NCI-H128 (cell line): ENCODE measurements around the gene DGCR8.
A peak's percentile ranks its signal among the peaks of the same experiment; 100 is the strongest.

ENCODE experiments used
- DNase-seq: peaks from one replicate; lab custom pipeline; 2025; ENCODE audit not compliant: unreplicated experiment; lab: John Stamatoyannopoulos, UW

Gene DGCR8

GRCh38 chr22:20108757-20109230, 28.8 kb downstream of the DGCR8 start:
- no peak for DNase-seq

- no peak for DNase-seq
Measured at GRCh38 chr22:20109411-20110358, 29.6 kb downstream of the DGCR8 start.

- DNase-seq = no peak
Measured at GRCh38 chr22:20110359-20110985, 30.4 kb downstream of the DGCR8 start.

GRCh38 chr22:20111045-20111688, 31.1 kb downstream of the DGCR8 start:
- no peak for DNase-seq

- DNase-seq = no peak
Measured at GRCh38 chr22:20111689-20112622, 31.9 kb downstream of the DGCR8 start.

GRCh38 chr22:20112623-20113511, 32.8 kb downstream of the DGCR8 start:
- DNase-seq = no peak

- DNase-seq = no peak
Measured at GRCh38 chr22:20113551-20114310, 33.7 kb downstream of the DGCR8 start.

- no peak for DNase-seq
Measured at GRCh38 chr22:20114506-20115475, 34.8 kb downstream of the DGCR8 start.

- DNase-seq = no peak
Measured at GRCh38 chr22:20115691-20116375, 35.8 kb downstream of the DGCR8 start, which contains the start of gene RANBP1. Gene RANBP1, plus strand, starts transcription at chr22:20116104. Its CDS starts 81 bp downstream, at chr22:20116185.

- DNase-seq = no peak
Measured at GRCh38 chr22:20116376-20116950, 36.4 kb downstream of the DGCR8 start.

GRCh38 chr22:20116951-20117632, 37.1 kb downstream of the DGCR8 start, which contains the start of gene TRMT2A:
Gene TRMT2A, minus strand, starts transcription at chr22:20117226. Its CDS starts 320 bp downstream, at chr22:20116906.
- peak; percentile 90 for DNase-seq

GRCh38 chr22:20117633-20118299, 37.7 kb downstream of the DGCR8 start:
- DNase-seq = no peak

GRCh38 chr22:20118300-20119020, 38.4 kb downstream of the DGCR8 start:
- DNase-seq = no peak

- no peak for DNase-seq
Measured at GRCh38 chr22:20121856-20122415, 41.9 kb downstream of the DGCR8 start.
